Mononuclear cell (primary cell): ENCODE measurements around the gene NUP62. TPM values are rescaled to one million over a fixed set of nuclear protein-coding genes. Genes with fewer than 3 reads are reported as not detected.

Experiments used
- H3K27me3 ChIP-seq: 2 replicates; pipeline ENCODE4 v1.6.0; 2011; ENCODE audit warnings: low read length, control low read depth; ENCODE audit not compliant: insufficient read depth
- H3K4me1 ChIP-seq: 2 replicates; pipeline ENCODE4 v1.5.1; 2011; ENCODE audit warnings: mild to moderate bottlenecking, low read length, control low read depth; ENCODE audit not compliant: insufficient read depth
- H3K4me3 ChIP-seq: 2 replicates; pipeline ENCODE4 v1.5.1; 2011; ENCODE audit warnings: mild to moderate bottlenecking, low read length, moderate library complexity
- H3K9me3 ChIP-seq: 2 replicates; pipeline ENCODE4 v1.5.1; 2011; ENCODE audit warnings: low read depth, mild to moderate bottlenecking, control low read depth, low read length
- total RNA-seq: library from RNA; depleted of rRNA; stranded (reverse); fragments of >200 nt; gene quantifications from one replicate; pipeline ENCODE4 v1.2.3, GENCODE V29; 2012

NUP62 gene
- total RNA-seq, 1 donor, result 21.8 TPM

DNA sequence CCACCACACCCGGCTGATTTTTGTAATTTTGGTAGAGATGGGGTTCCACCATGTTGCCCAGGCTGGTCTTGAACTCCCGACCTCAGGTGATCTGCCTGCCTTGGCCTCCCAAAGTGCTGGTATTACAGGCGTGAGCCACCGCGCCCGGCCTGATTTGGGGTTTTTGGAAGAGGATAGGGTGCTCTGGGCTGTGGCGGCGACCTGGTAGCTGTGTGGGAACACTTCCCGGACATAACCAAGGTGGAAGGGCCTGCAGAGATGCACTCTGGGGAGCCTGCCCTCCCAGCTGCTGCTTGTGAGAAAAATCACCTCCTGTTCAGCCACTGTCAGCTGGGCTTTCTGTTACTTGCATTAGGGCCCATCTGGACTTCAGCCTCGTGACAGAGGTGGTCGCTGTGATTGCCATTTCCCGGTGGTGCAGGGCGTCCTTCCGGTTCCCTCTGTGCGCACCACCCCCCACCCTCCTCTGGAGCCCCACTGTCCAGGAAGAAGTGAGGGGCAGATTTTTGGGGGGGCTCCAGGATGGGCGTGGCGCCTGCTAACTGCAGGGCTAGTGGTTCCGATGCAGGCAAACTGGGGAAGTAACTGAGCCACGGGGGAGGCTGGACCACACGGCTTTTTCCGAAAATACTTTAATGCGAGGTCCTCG, 40.1 kb downstream of the NUP62 start:
- no peaks in the 10 kb centered on the region for H3K9me3 ChIP-seq
- peaks cover 9% of the 10 kb centered on the region for H3K4me1 ChIP-seq
- no peaks in the 10 kb centered on the region for H3K27me3 ChIP-seq
- H3K4me3 ChIP-seq, result no peak overlapping the region

GRCh38 chr19:49888510-49888824, 40.8 kb downstream of the NUP62 start:
- no peaks in the 10 kb centered on the region for H3K27me3 ChIP-seq
- H3K9me3 ChIP-seq, result no peaks in the 10 kb centered on the region
- H3K4me3 ChIP-seq, result no peak overlapping the region
- peaks cover 9% of the 10 kb centered on the region for H3K4me1 ChIP-seq

GRCh38 chr19:49887665-49888509, 41.4 kb downstream of the NUP62 start:
- peaks cover 9% of the 10 kb centered on the region for H3K4me1 ChIP-seq
- no peaks in the 10 kb centered on the region for H3K9me3 ChIP-seq
- H3K4me3 ChIP-seq, result no peak overlapping the region

DNA sequence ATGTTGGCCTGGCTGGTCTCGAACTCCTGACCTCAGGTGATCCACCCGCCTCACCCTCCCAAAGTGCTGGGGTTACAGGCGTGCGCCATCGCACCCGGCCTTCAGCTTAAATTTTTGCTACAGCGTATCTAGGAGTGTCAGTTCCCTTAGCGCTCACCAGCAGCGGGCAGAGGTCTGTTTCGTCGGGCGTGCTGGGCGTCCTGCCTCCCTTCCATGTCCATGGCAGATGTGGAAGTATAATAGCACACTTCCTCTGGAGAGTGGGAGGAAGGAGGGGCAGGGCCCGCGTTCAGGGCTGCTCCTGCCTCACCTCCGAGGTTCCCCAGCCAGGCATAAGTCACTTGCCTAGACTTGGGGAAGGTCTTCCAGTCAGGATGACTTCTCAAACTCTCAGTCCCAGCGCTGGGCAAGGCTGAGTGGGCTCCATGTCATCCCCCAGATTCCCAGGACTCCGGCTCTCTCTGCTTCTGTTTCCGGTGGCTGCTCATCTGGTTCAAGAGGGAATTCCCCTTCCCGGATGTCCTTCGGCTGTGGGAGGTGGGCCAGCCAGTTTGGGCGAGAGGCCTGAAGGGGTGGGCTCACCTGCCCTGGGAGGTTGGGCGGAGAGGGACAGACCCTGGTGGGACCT, 42.2 kb downstream of the NUP62 start:
- Histone ChIP-seq H3K4me1 (peaks cover 9% of the 10 kb centered on the region), H3K9me3 (no peaks in the 10 kb centered on the region), H3K4me3 (no peak overlapping the region), H3K27me3 (no peaks in the 10 kb centered on the region)

More at GRCh38 chr19:49887665-49888509, 41.4 kb downstream of the NUP62 start:
- no peaks in the 10 kb centered on the region for H3K27me3 ChIP-seq

DNA sequence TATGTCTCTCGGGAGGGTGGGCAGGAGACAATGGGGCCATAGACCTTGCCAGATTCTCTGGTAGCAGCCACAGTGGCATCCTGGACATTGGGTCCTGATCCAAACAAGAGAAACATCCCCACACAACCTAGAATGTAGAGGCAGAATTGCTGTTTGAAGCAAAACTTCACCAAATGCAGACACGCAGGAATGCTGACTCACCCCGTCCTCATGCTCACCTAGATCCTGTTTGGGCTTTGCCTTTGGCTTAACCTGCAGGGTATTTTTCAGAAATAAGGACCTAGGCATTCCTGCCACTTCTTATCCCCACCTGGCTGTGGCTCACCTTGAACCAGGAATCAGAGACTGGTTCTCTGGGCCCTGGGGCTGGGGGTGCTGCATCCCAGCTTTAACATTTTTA, 44.5 kb downstream of the NUP62 start:
- no peak overlapping the region for H3K4me3 ChIP-seq

DNA sequence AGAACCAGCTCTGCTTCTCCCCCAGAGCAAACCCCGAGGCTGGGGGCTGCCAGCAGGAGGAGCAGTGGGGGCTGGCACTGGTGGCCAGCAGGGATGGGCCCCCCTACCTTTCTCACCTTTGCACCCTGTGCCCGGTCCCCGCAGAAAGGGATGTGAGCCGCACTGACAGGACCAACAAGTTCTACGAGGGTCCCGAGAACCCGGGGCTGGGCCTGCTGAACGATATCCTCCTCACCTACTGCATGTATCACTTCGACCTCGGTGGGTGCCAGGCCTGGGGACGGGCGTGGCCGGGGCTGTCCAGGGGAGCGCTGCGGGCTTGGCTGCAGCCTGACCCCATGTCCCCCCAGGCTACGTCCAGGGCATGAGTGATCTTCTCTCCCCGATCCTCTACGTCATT, 45.2 kb downstream of the NUP62 start:
- Histone ChIP-seq H3K27me3 (no peaks in the 10 kb centered on the region), H3K4me3 (no peak overlapping the region), H3K9me3 (no peaks in the 10 kb centered on the region), H3K4me1 (peaks cover 2% of the 10 kb centered on the region)

More for the DNA sequence above, 44.5 kb downstream of the NUP62 start:
- H3K9me3 ChIP-seq, result no peaks in the 10 kb centered on the region
- peaks cover 2% of the 10 kb centered on the region for H3K4me1 ChIP-seq
- no peaks in the 10 kb centered on the region for H3K27me3 ChIP-seq

DNA sequence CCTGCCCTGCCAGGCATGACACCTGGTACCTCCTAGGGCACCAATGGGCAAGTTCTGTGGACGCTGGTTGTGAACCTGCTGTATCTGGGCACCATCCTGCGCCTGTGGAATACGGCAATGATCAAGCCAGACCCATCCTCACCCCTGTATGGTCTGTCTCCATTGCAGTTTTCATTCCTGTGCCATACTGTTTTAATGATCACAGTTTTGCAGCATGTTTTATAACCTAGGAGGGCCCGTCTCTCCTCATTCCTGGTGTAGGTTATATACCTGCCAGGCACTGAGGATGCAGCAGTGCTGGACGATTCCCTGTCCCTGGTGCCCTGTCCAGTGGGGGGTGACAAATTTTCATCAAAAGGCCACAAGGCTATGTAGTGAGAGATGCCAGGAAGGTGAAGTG, 46.2 kb downstream of the NUP62 start:
- Histone ChIP-seq H3K4me1 (peaks cover 12% of the 10 kb centered on the region), H3K9me3 (no peaks in the 10 kb centered on the region), H3K27me3 (no peaks in the 10 kb centered on the region), H3K4me3 (no peak overlapping the region)

- H3K4me1 ChIP-seq, result peaks cover 14% of the 10 kb centered on the region
- no peaks in the 10 kb centered on the region for H3K9me3 ChIP-seq
- no peak overlapping the region for H3K4me3 ChIP-seq
- H3K27me3 ChIP-seq, result no peaks in the 10 kb centered on the region
Measured at GRCh38 chr19:49882643-49883042, 46.7 kb downstream of the NUP62 start.

- H3K27me3 ChIP-seq, result no peaks in the 10 kb centered on the region
- peaks cover 14% of the 10 kb centered on the region for H3K4me1 ChIP-seq
- no peaks in the 10 kb centered on the region for H3K9me3 ChIP-seq
- no peak overlapping the region for H3K4me3 ChIP-seq
Measured at GRCh38 chr19:49881672-49882394, 47.5 kb downstream of the NUP62 start.

GRCh38 chr19:49881186-49881585, 48.1 kb downstream of the NUP62 start:
- H3K27me3 ChIP-seq, result no peaks in the 10 kb centered on the region
- peaks cover 14% of the 10 kb centered on the region for H3K4me1 ChIP-seq
- H3K9me3 ChIP-seq, result no peaks in the 10 kb centered on the region
- H3K4me3 ChIP-seq, result no peak overlapping the region

DNA sequence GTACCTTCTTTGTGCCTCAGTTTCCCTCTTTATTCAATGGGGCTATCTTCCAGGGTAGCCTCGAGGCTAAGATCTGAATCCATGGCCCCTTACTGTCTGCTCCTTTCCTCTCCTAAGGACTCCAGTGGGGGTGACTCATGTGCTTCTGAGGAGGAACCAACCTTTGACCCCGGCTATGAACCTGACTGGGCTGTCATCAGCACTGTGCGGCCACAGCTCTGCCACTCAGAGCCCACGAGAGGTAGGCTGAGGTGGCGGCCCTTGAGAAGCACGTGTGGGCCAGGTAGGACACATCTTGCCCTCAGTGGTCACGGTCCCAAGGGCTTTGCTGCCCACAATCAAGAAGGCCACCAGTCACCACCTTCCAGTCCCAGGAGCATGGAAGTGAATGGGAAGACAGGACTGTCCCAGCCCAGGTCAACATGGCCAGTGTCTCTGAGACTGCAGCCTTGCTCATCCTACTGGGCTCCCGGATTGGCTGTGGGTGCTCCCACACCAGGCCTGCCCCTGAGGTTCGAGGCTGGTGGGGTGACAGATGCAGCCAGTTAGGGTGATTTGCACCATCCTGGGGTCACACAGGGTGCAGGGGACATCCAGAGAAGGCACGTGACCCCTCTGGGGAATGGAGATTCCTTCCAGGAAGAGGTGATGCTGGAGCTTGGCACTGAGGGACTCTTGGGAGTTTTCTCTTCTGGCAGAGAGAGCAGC, 49.0 kb downstream of the NUP62 start:
- Histone ChIP-seq H3K4me3 (no peak overlapping the region), H3K9me3 (no peaks in the 10 kb centered on the region), H3K4me1 (peaks cover 22% of the 10 kb centered on the region), H3K27me3 (no peaks in the 10 kb centered on the region)

- no peak overlapping the region for H3K4me3 ChIP-seq
- no peaks in the 10 kb centered on the region for H3K9me3 ChIP-seq
- H3K27me3 ChIP-seq, result no peaks in the 10 kb centered on the region
- H3K4me1 ChIP-seq, result peaks cover 25% of the 10 kb centered on the region
Measured at GRCh38 chr19:49879243-49879963, 49.9 kb downstream of the NUP62 start.

DNA sequence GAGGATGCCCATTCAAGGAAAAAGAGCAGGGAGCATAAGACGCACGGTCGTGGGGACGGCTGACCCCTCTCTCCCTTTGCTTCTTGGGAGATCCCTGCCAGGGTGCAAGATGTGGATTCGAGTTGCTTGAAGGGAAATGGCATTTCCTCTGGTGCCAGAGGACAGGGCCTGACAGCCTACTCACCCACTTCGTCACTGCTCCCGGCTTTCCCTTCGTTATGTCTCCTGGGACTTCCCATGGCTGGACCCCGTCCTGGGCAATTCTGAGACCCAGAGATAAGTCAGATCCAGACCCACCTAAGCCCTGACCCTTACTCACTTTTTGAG, 50.6 kb downstream of the NUP62 start:
- Histone ChIP-seq H3K4me3 (no peak overlapping the region), H3K9me3 (no peaks in the 10 kb centered on the region), H3K4me1 (peaks cover 25% of the 10 kb centered on the region), H3K27me3 (no peaks in the 10 kb centered on the region)
